Gastroesophageal sphincter (tissue), 4 donors: ENCODE measurements around the gene PIAS2. TPM values are rescaled to one million over a fixed set of nuclear protein-coding genes. Genes with fewer than 3 reads are reported as not detected.

Experiments
- ATAC-seq: fragments of 150-250 bp; one replicate; pipeline ENCODE4 v1.9.1; 2016; ENCODE audit warnings: mild to moderate bottlenecking, moderate library complexity
- H3K27ac ChIP-seq, 4 donors: fragments of 200-600 bp; sonication (generic) in 3 of 4; 1 replicate in 3 of 4; 2 replicates in 1 of 4; pipeline ENCODE4 v1.5.1; 2016 to 2019
- H3K27me3 ChIP-seq: fragments of 200-600 bp; sonication (generic); one replicate; pipeline ENCODE4 v1.5.1; 2019
- H3K36me3 ChIP-seq, 2 donors: fragments of 200-600 bp; sonication (generic); one replicate each; pipeline ENCODE4 v1.5.1; 2019; ENCODE audit warnings: control low read depth in 1 of 2
- H3K4me1 ChIP-seq, 3 donors: fragments of 200-600 bp; sonication (generic); 1 replicate in 2 of 3; 2 replicates in 1 of 3; pipeline ENCODE4 v1.5.1; 2016 to 2019; ENCODE audit warnings: control low read depth in 2 of 3
- H3K4me3 ChIP-seq, 2 donors: fragments of 200-600 bp; sonication (generic); one replicate each; pipeline ENCODE4 v1.5.1; 2019; ENCODE audit warnings: mild to moderate bottlenecking in 1 of 2, moderate library complexity in 1 of 2
- H3K9me3 ChIP-seq, 3 donors: fragments of 200-600 bp; sonication (generic); one replicate each; pipeline ENCODE4 v1.5.1; 2017 to 2019; ENCODE audit warnings: control low read depth in 2 of 3
- CTCF ChIP-seq, 4 experiments: fragments of 200-600 bp in 2 of 4; fragments of 450-650 bp in 2 of 4; sonication (generic) in 1 of 4; IDR thresholded peaks; one replicate each; pipeline ENCODE4 v1.5.1; 2017 to 2019; ENCODE audit warnings: antibody characterized with exemption in 4 of 4, mild to moderate bottlenecking in 2 of 4, moderate library complexity in 2 of 4
- EP300 ChIP-seq: sonication (generic); formaldehyde crosslinking; IDR thresholded peaks from one replicate; pipeline ENCODE4 v1.6.1; 2017; ENCODE audit warnings: antibody characterized with exemption, mild to moderate bottlenecking
- POLR2A ChIP-seq, 2 donors: fragments of 450-650 bp; IDR thresholded peaks; one replicate each; pipeline ENCODE4 v1.6.1; 2017; ENCODE audit warnings: antibody characterized with exemption in 2 of 2, mild to moderate bottlenecking in 2 of 2, moderate library complexity in 1 of 2
- POLR2AphosphoS5 ChIP-seq: sonication (generic); formaldehyde crosslinking; IDR thresholded peaks from one replicate; pipeline ENCODE4 v1.6.1; 2017; ENCODE audit warnings: antibody characterized with exemption
- WGBS, 2 donors: methylation state at CpG; one replicate each; pipeline ENCODE4 v1.1.5; 2018; ENCODE audit warnings: low coverage in 1 of 2; 5-methylcytosine and 5-hydroxymethylcytosine counted together
- total RNA-seq, 4 donors: library from RNA; depleted of rRNA; stranded (reverse); fragments of >200 nt; gene quantifications; one replicate each; pipeline ENCODE4 v1.1.0, GENCODE V29; 2016

The PIAS2 gene
- total RNA-seq, 4 donors from 2014 or later = 26.4 to 31.0 (median 28.1) TPM

- Histone ChIP-seq H3K4me1 (peaks cover 0 to 40% (median 5%) of the 10 kb centered on the region in 3 donors), H3K36me3 (no peaks in the 10 kb centered on the region), H3K27me3 (no peaks in the 10 kb centered on the region), H3K27ac (peak overlapping the region; percentile 36 to 94 (median 90)), H3K9me3 (no peaks in the 10 kb centered on the region), H3K4me3 (peak overlapping the region; percentile 48 to 88)
- 39 to 45% methylated on average over 13 to 18 of the region's 33 CpGs for WGBS, 2 donors
- TF ChIP-seq EP300 (no peak), POLR2A (IDR thresholded peaks at IDR 0.05) (no peak), POLR2AphosphoS5 (no peak), CTCF (IDR thresholded peaks at IDR 0.05) (no peak)
- ATAC-seq = peak; percentile 32
Observed at GRCh38 chr18:46917803-46918600, 695 bp upstream of the PIAS2 start.

GRCh38 chr18:46916551-46917107 lies 678 bp downstream of the PIAS2 start:
- no peaks in the 10 kb centered on the region for H3K36me3 ChIP-seq
- H3K27ac ChIP-seq = peak overlapping the region; percentile 22 to 94 (median 90)
- H3K4me1 ChIP-seq = peaks cover 0 to 40% (median 5%) of the 10 kb centered on the region in 3 donors
- peak overlapping the region; percentile 48 to 88 for H3K4me3 ChIP-seq
- WGBS, 2 donors = 0 to 2% methylated on average over 3 to 7 of the region's 21 CpGs
- ATAC-seq = peak; percentile 19
- no peak for TF ChIP-seq CTCF (IDR thresholded peaks at IDR 0.05)
- no peak for TF ChIP-seq POLR2A (IDR thresholded peaks at IDR 0.05)
- H3K9me3 ChIP-seq = no peaks in the 10 kb centered on the region
- H3K27me3 ChIP-seq = no peaks in the 10 kb centered on the region

- WGBS, 2 donors = 14 to 25% methylated on average over 12 of the region's 12 CpGs
- H3K27me3 ChIP-seq = no peaks in the 10 kb centered on the region
- H3K9me3 ChIP-seq = no peaks in the 10 kb centered on the region
- H3K4me1 ChIP-seq = peaks cover 0 to 40% (median 5%) of the 10 kb centered on the region in 3 donors
- no peaks in the 10 kb centered on the region for H3K36me3 ChIP-seq
- no peak for ATAC-seq
- no peak for TF ChIP-seq POLR2AphosphoS5
- no peak for TF ChIP-seq CTCF (IDR thresholded peaks at IDR 0.05)
- no peak for TF ChIP-seq POLR2A (IDR thresholded peaks at IDR 0.05)
- TF ChIP-seq EP300 = no peak
- peak overlapping the region in 3 of 4 donors; percentile 89 to 94 (median 91) for H3K27ac ChIP-seq
- H3K4me3 ChIP-seq = peak overlapping the region; percentile 48 to 88
Observed at GRCh38 chr18:46915800-46916550, 1.3 kb downstream of the PIAS2 start.

GRCh38 chr18:46910856-46911255 lies 6.5 kb downstream of the PIAS2 start:
- H3K9me3 ChIP-seq = no peaks in the 10 kb centered on the region
- WGBS, 2 donors = 85 to 88% methylated on average over 3 of the region's 3 CpGs
- peaks cover 0 to 24% (median 5%) of the 10 kb centered on the region in 3 donors for H3K4me1 ChIP-seq
- TF ChIP-seq POLR2A (IDR thresholded peaks at IDR 0.05) = no peak
- no peak for TF ChIP-seq EP300
- no peak for TF ChIP-seq POLR2AphosphoS5
- TF ChIP-seq CTCF (IDR thresholded peaks at IDR 0.05) = no peak
- H3K36me3 ChIP-seq = no peaks in the 10 kb centered on the region
- no peak overlapping the region for H3K27ac ChIP-seq
- no peak overlapping the region for H3K4me3 ChIP-seq
- ATAC-seq = no peak
- no peaks in the 10 kb centered on the region for H3K27me3 ChIP-seq
